ENCODE measurements around the gene SPATA2L. TPM values are rescaled to one million over a fixed set of nuclear protein-coding genes. Genes with fewer than 3 reads are reported as not detected.

SPATA2L gene
- total RNA-seq, 1 experiment from 2014 or later = 15.1 TPM

DNA sequence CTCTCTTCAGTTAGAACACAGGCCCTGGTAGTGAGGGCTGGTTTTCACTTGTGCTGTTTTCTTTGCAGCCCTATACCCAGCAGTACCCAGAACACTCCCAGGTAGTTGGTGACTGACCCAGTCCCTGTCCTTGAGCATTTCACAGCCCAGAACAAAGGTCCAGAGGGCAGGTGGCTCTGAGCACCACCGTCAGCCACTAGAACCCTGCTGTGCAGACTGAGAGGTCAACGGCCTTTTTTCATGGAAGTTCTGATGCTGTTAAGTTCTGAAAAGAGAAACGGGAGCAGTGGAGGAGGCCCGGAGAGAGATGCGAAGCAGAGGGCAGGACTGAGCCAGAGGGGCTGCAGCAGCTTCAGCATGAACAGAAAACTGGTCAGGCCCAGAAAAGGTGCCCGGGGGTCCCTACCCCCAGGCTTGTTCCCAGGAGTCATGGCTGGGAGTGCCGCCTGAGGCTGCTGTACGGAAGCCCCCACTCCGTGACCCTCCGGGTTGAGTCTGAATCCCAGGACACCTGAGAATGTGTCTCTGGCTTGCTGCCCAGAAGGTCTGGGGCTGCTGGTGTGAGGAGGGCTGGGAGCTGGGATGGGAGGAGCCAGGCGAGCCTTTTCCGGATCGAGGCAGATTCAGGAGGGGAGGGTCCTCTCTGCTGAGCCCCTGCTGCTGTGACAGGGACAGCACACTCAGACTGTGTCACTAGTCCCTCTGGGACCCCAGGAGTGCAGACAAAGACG lies 28.5 kb upstream of the SPATA2L start:
- no peak for DNase-seq (ENCODE audit: low read depth)

DNA sequence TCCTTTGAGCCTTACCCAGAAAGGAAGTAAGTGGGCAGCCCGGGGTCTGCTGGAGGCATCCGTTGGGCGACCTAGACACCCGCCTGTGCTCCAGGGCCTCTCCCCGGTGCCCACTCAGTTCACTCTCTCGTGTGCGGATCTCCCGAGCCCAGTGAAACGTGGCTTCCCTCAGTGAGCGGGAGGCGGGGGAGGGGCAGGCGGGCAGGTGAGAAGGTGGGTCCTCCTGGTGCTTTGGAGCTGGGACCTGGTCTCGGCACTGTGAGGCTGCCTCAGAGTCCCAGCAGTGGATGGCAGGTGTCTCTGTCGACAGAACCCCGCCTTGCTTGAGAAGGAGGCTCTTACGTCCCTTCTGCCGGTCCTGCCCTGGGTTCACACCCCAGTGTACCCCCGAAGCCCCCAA lies 27.8 kb upstream of the SPATA2L start:
- DNase-seq (ENCODE audit: low read depth) = no peak

DNA sequence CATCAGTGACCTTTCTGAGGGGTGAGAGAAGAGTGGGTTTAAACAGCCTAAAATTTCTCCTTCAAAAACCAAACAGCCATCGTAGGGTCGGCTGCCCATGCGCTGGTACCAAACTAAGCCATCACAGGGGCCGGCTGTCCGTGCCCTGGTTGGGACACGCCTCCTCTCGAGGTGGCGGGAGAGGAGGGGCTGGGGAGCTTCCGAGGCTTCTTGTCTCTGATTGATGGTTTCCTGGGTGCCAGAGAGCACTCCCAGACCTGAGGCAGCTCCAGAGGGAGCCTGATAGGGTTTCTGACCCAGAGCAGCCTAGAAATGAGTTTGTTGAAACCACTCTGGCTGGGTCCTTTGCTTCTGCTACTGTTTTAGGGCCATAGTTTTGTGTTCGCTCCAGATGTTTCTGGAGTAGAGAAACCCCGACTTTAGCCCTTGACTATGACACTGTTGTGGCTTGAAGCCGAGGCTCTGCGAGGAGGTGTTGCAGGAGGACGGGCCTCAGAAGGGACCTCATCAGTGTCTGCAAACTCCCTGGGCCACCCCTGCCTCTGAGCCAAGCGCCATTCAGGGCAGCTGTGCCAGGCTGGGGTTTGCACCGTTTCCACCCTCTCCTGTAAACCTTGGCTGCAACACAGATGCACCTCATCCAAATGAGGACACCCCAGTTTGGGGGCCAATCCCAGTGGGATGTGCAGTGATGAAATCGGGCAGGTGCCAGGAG lies 26.1 kb upstream of the SPATA2L start:
- no peak for DNase-seq (ENCODE audit: low read depth)

DNA sequence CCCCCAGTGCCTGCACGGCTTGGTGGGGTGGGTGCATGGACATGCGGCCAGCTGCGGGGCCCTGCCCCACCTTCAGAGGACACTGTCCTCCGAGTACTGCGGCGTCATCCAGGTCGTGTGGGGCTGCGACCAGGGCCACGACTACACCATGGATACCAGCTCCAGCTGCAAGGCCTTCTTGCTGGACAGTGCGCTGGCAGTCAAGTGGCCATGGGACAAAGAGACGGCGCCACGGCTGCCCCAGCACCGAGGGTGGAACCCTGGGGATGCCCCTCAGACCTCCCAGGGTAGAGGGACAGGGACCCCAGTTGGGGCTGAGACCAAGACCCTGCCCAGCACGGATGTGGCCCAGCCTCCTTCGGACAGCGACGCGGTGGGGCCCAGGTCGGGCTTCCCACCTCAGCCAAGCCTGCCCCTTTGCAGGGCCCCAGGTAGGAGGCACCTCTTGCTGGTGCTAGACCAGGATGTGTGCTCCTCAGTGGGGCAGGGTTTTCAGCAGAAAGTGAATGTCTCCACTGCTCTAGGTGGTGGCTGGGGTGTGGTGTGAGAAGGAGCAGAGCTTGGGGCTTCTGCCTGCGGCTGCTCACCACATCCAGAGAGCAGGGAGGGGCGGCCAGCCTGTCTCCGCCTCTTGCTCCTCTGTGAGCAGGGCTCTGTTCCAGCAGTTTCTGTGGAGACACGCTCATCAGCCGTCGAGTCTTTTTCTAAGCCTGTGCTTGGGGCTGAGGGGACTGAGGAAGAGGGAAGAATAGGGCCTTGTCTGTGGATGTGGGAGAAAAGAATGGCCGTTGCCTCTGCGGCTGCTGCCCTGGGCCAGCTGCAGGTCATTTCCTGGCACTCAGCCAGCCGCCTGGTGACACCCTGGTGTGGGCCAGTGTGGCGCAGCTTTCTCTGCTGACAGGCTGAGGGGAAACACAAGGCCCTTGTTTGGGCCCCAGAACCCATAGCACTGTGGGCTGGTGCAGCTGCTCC lies 22.1 kb upstream of the SPATA2L start:
- no peak for DNase-seq (ENCODE audit: low read depth)

DNA sequence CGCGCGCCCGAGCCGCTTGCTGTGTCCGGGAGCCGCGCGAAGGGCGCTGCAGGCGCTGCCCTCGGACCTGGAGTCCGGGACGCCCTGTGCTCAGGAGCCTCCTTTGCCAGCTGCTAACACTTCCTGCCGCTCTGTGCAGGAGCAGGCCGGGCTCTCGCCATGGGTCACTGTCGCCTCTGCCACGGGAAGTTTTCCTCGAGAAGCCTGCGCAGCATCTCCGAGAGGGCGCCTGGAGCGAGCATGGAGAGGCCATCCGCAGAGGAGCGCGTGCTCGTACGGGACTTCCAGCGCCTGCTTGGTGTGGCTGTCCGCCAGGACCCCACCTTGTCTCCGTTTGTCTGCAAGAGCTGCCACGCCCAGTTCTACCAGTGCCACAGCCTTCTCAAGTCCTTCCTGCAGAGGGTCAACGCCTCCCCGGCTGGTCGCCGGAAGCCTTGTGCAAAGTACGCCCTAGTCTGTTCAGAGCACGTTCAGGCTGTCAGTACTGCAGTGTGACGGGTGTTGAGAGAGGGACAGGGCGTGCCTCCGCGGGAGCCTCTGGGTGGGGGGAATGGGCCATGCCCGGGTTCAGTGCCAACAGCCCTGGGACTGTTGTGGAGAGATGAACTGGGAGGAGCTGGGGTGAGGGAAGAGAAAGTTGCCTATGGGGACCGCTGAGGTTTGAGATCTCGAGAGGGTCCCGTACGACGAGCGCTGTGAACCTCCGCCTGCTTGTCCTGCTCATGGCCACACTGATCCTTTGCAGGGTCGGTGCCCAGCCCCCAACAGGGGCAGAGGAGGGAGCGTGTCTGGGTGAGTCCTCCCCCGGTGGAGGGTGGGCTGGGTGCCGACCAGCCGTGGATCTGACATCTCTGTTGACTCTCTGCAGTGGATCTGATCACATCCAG lies 21.1 kb upstream of the SPATA2L start:
- DNase-seq (ENCODE audit: low read depth) = peak; percentile 59

DNA sequence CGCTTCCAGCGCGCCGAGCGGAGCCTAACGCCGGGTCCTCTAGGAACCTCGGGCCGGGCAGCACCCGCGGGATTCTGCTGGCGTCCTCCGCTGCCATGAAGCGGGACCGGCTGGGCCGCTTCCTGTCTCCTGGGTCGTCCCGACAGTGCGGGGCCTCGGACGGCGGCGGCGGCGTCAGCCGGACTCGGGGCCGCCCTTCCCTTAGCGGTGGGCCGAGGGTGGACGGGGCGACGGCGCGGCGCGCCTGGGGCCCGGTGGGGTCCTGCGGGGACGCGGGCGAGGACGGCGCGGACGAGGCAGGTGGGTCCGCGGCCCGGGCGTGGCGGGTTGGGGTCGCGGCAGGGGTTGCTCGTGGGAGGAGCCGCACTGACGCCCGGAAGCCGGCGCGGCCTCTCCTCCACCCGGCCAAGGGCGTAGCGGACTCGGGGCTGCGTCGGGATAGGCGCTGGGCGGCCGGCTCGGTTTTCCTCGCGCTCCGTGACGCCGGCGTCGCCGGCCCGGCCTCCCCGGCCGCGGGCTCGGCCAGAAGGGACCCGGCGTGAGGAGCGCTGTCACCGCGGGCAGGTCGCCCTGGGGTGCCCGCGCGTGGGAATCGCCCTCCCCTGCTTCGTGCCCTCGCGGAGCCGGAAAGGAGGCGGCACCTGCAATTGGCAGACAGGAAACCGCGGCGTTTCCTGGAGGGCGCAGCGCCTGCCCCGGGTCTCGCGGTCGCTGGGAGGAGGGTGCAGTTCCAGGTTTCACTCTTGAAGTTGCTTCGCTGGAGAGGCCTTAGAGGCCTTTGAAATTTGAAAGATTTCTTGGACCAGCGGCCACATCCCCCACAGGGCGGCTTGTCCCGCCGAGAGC lies 20.3 kb upstream of the SPATA2L start:
- peak; percentile 65 for DNase-seq (ENCODE audit: low read depth)

DNA sequence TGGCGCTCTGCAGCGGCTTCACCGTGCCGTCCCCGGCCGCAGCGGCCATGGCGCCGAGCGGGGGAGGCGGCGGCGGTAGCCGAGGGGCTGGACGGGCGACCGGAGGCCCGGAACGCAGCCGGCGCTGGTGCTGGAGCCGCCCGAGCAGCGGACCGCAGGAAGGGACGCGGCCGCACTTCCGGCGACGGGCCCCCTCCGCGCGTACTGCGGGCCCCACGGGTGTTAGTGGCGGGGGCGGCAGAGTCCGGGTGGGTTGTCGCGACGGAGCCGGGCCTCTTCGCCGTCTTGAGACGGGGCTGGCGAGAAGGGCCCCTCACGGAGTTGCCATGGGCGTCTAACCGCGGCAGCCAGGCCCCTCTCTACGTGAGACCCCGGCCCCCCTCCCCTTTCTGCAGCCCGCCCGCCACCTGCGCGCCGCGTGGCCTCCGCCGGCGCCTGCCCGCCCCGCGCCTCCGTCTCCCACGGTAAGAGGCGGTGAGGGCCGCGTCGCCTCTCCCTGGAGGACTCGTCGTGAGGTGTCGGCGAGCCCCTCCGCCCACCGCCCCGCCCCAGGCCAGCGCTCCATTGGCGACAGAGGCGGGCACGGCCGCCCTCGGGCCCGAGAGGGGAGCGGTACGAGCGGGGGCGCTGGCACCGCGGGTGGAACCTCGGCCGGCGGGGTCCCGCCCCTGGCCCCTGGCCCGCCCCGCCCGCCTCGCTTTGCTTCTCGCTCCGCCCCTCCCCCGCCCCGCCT lies 19.5 kb upstream of the SPATA2L start, which contains the start of the genes VPS9D1 and ZNF276:
Gene VPS9D1, minus strand, starts transcription at position 86 of the 733 bp plus-strand sequence. Its CDS starts 37 bp downstream, at position 49.
Gene ZNF276, plus strand, starts transcription at position 725 of the 733 bp plus-strand sequence. CDS start 104 bp downstream, outside the sequence.
- peak; percentile 68 for DNase-seq (ENCODE audit: low read depth)

DNA sequence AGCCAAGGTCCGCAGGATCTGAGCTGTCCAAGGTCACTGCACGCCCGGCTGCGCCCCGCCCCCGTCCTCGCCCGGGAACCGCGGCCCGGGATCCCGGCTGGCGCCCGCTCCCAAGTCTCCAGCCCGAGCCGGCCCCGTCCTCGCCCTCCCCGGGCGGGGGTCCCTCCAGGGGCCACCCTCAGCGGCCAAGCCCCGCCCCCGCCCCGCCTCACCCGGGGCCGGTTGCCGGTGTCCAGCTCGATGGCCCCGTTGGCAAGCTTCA lies 19.0 kb upstream of the SPATA2L start:
- no peak for DNase-seq (ENCODE audit: low read depth)

DNA sequence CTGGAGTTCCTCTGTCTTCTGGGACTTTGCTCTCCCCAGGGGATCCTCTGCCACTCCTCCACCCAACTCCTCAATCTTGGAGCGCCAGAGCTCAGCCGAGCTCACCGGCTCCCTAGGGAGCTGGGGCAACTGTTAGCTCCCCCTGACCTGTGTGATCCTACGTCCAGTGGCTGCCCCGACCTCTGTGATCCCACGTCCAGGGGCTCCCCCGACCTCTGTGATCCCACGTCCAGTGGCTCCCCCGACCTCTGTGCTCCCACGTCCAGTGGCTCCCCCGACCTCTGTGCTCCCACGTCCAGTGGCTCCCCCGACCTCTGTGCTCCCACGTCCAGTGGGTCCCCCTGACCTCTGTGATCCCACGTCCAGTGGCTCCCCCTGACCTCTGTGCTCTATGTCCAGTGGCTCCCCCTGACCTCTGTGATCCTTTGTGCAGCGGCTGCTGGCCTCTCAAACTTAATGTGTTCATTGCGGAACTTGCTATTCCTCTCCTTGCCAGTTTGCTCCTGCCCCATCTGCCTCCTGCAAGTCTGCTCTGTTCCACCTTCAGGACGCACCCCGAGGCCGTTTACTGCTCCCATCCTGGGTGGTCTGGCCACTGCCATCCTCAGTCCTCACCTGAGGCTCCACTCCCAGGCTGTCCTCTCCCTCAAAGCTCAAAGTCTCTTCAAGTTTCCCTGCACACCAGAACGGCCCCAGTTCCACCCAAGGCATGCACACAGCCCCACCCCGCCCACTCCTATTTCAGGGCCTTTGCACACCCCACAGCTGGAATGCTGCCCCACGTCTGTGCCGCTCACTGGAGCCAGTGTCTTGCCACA lies 16.4 kb upstream of the SPATA2L start:
- DNase-seq (ENCODE audit: low read depth) = no peak

DNA sequence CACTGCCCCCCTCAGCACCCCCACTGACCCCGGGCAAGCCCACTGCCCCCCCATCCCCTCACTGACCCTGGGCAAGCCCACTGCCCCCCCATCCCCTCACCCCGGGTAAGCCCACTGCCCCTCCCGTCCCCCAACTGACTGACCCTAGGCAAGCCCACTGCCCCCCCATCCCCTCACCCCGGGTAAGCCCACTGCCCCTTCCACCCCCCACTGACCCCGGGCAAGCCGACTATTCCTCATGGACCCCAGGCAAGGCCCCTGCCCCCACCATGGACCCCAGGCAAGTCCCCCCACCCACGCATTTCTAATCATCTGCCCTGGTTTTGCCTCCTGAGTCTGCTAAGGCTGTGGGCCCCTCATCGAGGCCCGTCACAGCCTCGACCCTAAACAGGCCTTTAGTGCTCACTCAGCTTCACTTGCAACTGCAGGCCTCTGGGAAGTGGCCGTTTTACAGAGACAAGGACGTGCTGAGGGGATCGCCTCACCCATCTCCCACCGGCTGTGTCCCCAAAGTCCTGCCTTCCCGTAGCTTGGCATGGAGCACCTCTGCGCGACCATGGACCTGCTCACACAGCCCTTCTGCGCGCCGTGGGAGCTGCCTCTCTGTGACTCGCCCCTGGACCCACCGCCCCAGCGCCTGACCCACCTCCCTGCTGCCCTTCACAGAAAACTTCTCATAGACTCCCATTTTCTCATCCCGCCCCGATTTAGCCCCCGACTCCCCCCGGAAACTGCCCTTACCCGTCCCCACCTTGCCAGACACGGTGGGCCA lies 15.6 kb upstream of the SPATA2L start:
- no peak for DNase-seq (ENCODE audit: low read depth)

DNA sequence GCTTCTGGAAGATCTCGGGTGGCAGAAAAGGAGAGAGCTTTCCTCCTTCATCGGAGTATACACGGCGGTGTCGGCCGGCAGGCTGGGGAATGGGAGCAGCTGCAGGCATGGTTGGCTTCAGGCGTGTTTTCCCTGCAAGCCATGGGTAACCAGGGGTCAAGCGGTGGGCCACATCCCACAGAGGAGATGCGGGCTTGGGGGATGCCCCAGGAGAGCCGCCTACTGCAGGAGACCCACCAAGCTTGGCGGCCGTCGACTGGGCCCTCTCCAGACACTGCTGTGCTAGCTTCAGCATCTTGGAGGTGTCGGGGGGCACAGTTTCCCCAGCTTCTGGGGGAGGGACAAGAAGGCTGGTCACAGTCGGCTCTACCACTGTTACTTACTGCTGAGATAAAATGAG lies 15.0 kb upstream of the SPATA2L start:
- no peak for DNase-seq (ENCODE audit: low read depth)

DNA sequence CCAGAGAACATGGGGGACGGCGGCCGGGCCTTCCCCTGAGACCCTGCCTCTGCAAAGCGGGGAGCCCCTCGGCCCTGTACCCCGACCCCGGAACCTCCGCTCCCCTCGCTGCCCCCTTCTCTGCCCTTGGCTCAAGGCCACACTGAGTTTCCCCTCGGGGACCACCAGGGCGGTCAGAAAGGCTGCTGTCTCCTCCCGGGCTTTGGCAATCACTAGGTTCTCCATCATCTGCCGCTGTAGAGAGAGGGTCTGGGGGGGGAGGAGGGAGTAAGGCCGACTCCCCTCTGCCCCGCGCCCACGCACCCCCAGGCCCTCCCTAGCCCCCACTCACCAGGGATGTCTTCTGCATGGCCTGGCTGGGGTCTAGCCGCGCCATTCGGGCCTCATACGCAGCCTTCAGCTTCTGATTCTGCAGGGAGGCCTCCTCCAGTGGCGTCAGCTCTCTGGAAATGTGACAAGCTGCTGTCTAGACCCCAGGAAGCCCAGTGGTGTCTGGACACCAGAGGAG lies 10.8 kb upstream of the SPATA2L start:
- DNase-seq (ENCODE audit: low read depth) = no peak

DNA sequence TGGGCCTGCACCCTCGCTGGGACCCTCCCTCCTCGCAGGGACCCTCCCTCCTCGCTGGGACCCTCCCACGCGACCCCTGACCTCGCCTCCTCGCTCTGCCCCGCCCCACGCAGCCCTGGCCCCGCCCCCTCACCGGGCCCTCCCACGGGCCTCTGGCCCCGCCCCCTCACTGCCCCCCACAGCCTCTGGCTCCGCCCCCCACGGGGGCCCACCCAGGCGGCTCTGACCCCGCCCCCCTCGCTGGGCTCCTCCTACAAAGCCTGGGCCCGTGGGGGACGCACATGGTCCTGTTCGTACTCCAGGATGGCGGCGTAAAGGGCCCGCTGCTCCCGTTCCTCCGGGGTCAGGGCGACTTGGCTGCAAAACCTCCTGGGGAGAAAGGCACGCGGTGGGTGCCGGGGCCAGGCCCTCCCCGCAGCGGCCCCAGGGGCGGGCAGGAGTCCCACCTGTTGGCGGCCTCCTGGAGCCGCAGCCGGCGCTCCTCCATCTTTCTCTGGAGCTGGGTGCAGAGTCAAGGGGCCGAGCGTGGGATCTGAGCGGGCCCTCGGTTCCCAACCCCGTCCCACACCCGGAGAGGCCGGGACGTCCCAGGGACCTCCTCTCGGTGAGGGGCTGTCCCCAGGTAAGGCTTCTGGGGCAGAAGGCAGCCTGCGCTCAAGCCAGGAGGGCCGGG lies 10.2 kb upstream of the SPATA2L start:
- DNase-seq (ENCODE audit: low read depth) = no peak

DNA sequence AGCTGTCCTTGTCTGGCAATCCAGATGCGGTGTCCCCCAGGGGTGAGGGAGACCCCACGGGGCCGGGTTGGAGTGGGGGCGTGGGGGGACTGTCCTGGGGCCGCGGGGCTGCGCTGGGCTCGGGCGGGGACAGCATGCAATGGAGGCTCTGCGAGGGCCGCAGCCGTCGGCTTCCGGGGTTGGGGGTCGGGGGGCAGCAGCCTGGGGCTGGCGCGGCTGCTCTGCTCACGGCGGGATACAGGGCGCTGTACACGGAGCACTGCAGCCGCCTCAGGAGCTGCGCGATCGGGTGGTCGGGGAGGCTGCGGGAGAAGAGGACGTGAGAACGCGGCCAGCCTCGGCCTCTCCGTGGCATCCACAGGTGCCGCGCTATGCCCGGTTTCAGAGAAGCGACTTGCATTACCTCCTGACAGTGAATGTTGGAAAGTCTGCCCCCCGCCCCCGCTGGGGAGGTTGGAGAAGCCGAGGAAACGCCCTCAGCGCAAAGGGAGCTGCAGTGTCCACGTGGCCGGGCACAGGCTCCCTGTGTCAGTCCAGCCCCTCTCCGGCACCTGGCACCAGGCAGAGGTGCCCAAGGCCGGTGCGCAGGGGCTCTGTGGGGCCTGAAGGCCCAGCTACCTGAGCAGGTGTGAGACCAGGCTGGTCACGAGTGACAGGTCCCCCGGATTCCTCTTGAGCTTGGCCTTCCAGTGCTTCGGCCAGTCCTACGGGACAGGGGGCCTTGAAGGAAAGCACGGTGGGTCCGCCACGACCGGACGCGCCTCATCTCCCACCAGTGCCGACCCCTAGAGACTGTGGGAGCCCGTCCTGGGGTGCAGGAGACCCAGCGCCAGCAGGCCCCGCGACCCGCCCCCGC lies 9.4 kb upstream of the SPATA2L start:
- DNase-seq (ENCODE audit: low read depth) = no peak

DNA sequence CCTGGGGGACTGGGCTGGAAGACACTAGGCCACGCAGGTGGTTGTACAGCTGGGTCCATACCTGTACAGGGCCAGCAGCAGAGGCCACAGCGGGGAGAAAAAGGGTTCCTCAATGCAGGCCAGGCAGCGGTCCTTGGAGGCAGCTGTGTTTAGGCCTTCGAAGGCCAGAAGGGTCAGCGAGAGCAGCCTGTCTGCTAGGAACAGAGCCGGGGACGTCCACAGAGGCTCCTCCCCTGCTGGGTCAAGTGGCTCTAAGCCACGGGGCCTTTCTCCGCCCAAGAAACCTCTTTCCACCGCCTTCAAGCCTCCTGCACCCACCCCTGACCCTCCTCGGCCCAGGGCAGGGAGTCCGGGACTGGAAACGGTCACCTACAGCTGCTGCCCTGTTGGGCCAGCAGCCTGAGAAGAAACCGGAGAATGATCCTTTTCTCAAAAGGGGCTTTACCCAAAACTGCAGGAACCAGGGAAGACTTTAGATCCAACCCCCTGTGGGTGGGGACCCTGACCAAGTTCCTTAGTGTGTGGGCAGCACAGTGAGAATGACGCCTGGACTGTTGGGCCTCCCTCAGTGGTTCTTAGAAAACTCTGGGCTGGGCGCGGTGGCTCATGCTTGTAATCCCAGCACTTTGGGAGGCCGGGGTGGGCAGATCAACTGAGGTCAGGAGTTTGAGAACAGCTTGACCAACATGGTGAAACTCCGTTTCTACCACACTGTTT lies 8.4 kb upstream of the SPATA2L start:
- no peak for DNase-seq (ENCODE audit: low read depth)
